Inflammatory macrophage (primary cell): Measurements from ENCODE around the gene MTERF4.

Experiments
- DNase-seq, 2 donors: peaks; one replicate each; pipeline ENCODE4 v3.0.0-alpha.2; 2020 to 2022

The MTERF4 gene

DNA sequence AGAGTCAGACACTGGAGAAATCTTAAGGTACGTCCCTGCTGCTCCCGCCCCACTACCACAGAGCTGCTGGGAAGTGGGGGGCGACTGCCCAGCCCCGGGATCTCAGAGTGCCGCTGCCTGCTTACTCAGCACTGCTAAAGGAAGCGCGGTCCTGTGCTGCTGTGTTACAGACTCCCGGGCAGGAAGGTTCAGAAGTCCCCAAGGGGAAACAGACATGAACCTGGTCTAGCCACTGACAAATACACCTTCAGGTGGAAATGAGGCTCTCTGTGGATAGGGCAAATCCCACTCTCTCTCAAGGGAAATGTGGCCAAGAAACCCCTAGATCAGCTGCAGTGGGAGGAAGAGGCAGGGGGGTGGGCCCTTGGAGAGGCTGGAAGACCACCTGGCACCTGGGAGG, 13.7 kb downstream of the MTERF4 start:
- no peak for DNase-seq

DNA sequence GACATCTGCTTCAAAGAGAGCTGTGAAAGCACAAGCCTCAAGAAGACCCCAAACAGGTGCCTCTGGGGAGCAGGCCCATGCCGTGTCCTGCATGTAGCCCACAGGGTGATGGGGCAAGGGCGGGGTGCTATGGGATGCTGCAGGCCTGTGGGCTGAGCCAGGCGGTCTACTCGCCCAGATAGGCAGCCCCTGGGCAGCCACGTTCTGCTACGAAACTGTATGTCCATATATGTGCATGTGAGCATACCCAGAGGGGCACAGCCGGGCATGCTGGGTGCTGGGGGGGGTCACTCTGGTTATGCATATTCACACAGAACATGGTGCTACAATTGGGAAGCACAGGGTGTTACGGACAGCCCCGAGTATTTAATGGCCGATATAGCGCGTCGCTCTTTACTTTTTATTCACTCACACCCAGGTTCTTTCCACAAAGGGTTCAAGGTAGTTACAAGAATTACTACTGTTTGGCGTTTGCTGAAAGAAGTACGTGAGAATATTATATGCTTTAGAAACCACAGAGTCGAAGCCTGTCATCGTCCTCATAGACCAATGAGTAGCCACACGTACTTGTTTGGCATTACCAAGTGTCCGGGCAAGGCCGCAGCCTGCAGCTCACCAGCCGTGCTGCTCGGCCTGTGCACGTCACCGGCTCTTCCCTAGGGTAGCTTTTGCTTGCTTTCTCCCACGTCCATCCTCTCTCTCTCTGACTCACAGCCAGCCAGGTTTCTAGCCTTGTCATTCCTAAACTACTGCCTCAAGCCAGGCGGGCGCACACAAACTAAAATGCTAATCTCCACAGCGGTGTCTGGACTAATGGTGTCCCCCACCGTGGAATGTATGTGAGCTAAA, 14.4 kb downstream of the MTERF4 start:
- no peak for DNase-seq

GRCh38 chr2:241084856-241085444, 17.1 kb downstream of the MTERF4 start:
- no peak for DNase-seq

DNA sequence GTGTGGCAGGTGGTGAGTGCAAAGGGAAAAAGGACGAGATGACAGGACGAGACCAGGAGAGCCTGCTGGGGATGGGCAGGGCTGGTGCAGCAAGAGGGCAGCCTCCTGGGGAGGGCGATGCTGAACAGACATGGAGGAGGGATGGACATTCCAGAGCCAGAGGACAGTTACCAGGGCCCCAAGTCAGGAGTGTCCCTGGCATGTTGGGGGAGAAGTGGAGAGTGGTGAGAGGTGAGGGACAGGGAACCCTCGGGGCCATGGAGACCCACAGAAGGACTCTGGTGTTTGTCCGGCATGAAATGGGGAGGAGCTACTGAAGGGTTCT, 19.0 kb downstream of the MTERF4 start:
- no peak for DNase-seq

DNA sequence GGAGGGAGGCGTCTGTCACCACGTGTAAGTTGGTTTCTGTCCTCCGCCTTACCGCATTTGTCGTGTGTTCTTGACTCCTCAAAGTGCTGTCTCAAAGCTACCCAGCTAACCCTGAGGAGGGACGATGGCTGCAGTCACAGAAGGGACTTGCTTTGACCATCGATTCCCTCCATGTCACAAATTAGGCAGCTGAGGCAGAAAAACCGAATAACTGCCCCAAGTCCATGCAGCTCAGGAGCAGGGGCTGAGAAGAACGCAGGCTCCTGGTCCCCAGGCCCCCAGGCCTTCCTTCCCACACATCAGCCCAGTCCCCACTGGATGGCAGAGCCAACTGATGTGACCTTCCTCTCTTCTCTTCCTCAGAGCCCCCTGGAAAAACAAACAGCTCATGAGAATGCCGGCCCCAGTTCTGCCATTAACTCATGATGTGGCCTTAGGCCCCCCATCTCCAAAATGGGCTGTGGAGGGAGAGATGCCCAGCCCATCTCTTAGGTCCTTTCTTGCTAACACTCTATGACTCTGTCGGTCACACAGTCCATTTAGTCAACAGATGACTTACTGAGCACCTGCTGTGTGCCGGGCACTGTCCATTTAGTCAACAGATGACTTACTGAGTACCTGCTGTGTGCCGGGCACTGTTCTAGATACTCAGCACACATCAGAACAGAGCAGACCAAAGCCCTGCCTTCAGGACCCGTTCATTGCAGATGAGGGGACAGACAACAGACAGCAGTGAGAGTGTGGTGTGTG, 19.6 kb downstream of the MTERF4 start:
- no peak for DNase-seq

- DNase-seq, result no peak
Observed at GRCh38 chr2:241081643-241082340, 20.3 kb downstream of the MTERF4 start.

DNA sequence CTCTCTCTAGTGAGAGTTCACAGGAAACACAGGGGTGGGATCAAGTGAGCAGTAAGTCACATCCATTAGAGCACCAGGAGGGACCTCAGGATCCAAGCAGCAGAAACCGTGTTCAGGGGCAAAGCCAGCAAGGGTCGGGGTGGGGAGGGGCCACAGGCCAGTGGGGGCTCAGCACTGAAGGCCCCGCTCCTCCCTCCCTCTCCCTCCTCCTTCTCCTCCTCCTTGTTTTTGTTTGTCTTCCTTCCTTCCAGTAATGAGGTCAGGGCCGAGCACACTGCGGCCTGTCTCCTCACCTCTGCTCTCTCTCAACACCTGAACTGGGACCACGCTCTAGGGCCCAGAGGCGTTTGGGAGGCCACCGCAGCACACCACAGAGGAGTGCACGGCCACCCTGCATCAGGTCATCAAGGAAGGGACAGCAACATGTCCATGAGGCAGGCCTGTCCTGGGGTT, 20.9 kb downstream of the MTERF4 start:
- no peak for DNase-seq

DNA sequence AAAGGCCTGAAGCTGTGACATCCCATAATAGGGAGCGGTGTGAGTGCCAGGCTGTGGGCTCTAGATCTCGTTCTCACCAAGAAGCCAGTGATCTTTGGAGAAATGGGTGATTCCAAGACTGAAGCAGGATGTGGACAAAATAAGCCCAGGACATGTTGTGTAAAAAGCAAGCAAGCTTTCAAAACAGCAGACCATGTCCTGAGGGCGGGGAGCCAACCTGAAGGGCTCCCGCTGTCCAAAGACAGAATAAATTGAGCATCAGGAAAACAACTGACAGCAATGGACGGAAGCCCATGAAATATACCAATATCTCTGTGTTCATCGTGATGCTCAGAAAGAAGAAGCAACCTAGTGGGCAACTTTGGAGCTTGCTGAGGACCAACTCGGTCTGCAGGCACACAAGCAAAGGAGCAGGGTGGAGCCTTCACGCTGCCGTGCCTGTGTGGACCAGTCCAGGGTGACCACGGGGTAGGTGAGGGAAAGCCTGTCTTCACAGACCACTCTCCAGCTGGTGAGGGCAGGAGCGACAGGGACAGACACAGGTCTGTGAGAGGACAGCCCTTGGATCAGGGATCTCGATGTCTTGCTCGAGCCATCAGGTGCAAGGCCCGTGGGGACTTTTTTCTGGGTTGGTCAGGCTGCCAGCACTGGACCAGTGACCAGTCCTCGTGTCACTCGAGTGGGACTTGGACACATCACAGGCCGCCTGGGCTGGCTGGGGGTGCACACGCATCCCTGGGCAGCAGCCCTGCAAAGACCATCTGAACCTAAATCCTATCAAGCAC, 21.5 kb downstream of the MTERF4 start:
- DNase-seq, result no peak

GRCh38 chr2:241074901-241075540, 27.1 kb downstream of the MTERF4 start:
- no peak for DNase-seq

GRCh38 chr2:241074065-241074818, 27.8 kb downstream of the MTERF4 start:
- DNase-seq, result no peak

DNA sequence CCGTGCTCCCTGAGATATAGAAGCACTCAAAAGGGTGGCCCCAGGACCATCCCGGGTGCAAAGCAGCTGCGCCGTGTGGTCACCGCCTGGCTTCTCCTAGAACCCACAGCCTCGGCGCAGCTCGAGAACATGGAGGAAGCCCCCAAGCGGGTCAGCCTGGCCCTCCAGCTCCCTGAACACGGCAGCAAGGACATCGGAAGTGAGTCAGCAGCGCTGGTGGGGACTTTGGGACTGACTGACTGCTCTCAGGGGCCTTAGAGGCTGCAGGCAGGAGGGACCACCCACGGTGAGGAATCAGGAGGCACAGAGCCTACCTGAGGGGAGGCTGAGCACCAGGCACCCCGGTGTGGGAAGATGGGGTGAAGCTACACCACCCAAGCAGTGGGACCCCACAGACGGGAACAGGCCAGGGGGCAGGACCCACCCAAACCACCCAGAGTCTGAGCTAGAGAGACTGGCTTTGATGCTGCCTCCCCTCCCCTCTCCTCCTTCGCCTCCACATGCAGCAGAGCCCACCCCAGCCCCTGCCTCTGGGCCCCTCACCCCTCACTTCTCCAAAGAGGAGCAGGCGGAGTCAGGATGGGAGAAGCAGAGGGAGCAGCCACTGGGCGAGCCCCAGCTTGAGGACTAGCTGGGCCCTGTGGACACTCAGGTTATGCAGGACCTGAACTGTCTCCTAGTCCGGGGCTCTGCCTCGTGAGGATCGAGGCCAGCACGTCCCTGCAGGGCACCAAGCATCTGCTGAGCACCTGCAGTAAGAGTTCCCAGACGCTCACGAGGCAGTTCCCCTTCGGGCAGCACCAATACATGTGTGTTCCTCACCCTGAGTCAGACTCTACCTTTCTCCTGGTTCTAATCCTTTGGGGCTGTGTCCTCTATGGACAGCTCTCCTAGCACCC, 28.7 kb downstream of the MTERF4 start:
- DNase-seq, result no peak

- DNase-seq, result no peak
Observed at GRCh38 chr2:241072553-241073165, 29.4 kb downstream of the MTERF4 start.

- DNase-seq, result no peak
Observed at GRCh38 chr2:241072151-241072550, 29.9 kb downstream of the MTERF4 start.

GRCh38 chr2:241071677-241072111, 30.4 kb downstream of the MTERF4 start:
- no peak for DNase-seq

GRCh38 chr2:241070811-241071676, 31.0 kb downstream of the MTERF4 start:
- DNase-seq, result no peak

DNA sequence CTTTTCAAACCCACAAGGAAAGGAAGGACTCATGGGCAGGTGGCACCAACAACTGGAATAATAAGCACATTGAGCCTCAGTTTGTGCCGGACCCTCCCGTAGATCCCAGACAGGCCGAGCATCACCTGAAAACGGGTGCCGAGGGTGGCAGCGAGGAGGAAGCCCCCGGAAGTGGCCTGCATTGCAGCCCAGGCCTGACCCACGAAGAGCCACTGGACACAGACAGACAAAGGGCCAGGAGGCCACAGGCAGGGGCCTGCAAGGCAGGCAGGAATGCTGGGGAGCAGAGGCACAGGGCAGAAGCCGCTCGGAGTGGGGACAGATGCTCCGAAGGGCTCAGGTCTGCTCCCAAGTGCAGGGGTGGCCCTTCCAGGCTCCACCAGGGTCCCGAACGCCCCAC, 31.7 kb downstream of the MTERF4 start:
- no peak for DNase-seq

DNA sequence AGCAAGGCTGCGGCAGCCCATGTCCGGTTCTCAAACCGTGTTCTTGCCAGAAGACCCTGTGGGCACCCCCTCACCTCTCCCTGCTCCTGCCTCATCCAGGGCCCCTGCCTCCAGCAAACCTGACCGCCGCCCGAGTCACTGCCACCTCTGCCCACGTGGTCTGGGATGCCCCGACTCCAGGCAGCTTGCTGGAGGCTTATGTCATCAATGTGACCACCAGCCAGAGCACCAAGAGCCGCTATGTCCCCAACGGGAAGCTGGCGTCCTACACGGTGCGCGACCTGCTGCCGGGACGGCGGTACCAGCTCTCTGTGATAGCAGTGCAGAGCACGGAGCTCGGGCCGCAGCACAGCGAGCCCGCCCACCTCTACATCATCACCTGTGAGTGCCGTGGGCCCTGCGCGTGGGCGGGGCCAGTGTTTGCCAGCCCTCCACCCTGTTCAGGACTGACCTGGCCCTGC, 32.2 kb downstream of the MTERF4 start:
- DNase-seq, result no peak
